Mucosa of stomach (tissue), 1 donor: ENCODE results near the gene TMEM239.

Experiments used
- H3K27me3 ChIP-seq: one replicate; pipeline ENCODE4 v1.7.0; 2013; ENCODE audit warnings: mild to moderate bottlenecking, low read length; ENCODE audit not compliant: control insufficient read depth, insufficient read depth
- H3K36me3 ChIP-seq: one replicate; pipeline ENCODE4 v1.7.0; 2013; ENCODE audit warnings: low read length; ENCODE audit not compliant: control insufficient read depth, insufficient read depth
- H3K4me1 ChIP-seq: one replicate; pipeline ENCODE4 v1.7.0; 2013; ENCODE audit warnings: mild to moderate bottlenecking, low read length; ENCODE audit not compliant: control insufficient read depth, insufficient read depth
- H3K4me3 ChIP-seq: one replicate; pipeline ENCODE4 v1.7.0; 2013; ENCODE audit warnings: low read length
- H3K9ac ChIP-seq: one replicate; pipeline ENCODE4 v1.7.0; 2013; ENCODE audit warnings: mild to moderate bottlenecking, low read length, moderate library complexity
- H3K9me3 ChIP-seq: one replicate; pipeline ENCODE4 v1.7.0; 2013; ENCODE audit warnings: mild to moderate bottlenecking, low read length, moderate library complexity; ENCODE audit not compliant: control insufficient read depth
- donor health status: Pancreatic carcinoma.

The TMEM239 gene

GRCh38 chr20:2845607-2846006, 29.4 kb downstream of the TMEM239 start:
- no peak overlapping the region for H3K9ac ChIP-seq
- H3K36me3 ChIP-seq = no peaks in the 10 kb centered on the region
- no peaks in the 10 kb centered on the region for H3K9me3 ChIP-seq
- H3K4me1 ChIP-seq = peaks cover 8% of the 10 kb centered on the region
- no peak overlapping the region for H3K4me3 ChIP-seq
- H3K27me3 ChIP-seq = no peaks in the 10 kb centered on the region

DNA sequence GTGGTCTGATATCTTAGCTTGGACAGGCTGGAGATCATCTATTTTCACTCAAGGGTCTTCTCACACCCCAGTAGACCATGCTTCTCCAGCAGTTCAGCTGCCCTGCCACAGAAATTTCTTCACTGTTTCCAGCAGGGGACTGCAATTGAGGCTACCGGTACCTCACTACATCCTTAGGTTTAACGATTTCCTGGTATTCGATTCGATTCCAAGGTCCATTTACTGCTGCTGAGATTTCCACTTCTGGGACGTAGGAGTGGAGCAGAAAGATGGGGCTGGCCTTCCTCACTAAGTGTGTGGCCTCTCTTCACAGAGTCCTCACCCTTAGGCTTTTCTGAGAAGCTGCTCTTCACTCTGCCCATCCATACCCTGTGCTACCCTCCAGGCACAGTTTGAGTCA, 30.5 kb downstream of the TMEM239 start:
- H3K36me3 ChIP-seq = no peaks in the 10 kb centered on the region
- no peaks in the 10 kb centered on the region for H3K27me3 ChIP-seq
- H3K4me1 ChIP-seq = peaks cover under 1% of the 10 kb centered on the region
- H3K9ac ChIP-seq = no peak overlapping the region
- no peak overlapping the region for H3K4me3 ChIP-seq
- H3K9me3 ChIP-seq = no peaks in the 10 kb centered on the region

- Histone ChIP-seq H3K4me3 (no peak overlapping the region), H3K36me3 (no peaks in the 10 kb centered on the region), H3K4me1 (no peaks in the 10 kb centered on the region), H3K27me3 (no peaks in the 10 kb centered on the region), H3K9ac (no peak overlapping the region), H3K9me3 (no peaks in the 10 kb centered on the region)
These were observed 31.6 kb downstream of the TMEM239 start for GRCh38 chr20:2847802-2848201.

DNA sequence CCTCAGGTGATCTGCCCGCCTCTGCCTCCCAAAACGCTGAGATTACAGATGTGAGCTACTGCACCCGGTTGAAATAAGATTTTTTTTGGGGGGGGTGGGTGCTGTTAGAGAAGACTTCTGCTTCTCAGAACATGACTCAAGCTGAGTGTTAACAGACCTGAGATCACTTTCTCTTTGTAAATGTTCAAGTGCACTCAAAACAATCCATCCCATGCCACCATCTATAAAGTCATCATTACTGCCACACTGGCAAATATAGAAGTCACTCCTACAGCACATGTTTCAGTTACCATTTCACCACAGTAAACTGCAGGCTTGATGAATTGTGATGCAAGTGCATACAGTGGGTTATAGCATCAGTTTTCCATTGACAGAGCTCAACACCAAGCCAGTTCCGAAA, 33.4 kb downstream of the TMEM239 start:
- Histone ChIP-seq H3K9me3 (no peaks in the 10 kb centered on the region), H3K36me3 (no peaks in the 10 kb centered on the region), H3K4me1 (no peaks in the 10 kb centered on the region), H3K9ac (no peak overlapping the region), H3K27me3 (no peaks in the 10 kb centered on the region), H3K4me3 (no peak overlapping the region)

GRCh38 chr20:2851086-2851485, 34.9 kb downstream of the TMEM239 start:
- no peak overlapping the region for H3K9ac ChIP-seq
- H3K4me3 ChIP-seq = no peak overlapping the region
- H3K4me1 ChIP-seq = no peaks in the 10 kb centered on the region
- no peaks in the 10 kb centered on the region for H3K9me3 ChIP-seq
- no peaks in the 10 kb centered on the region for H3K36me3 ChIP-seq
- H3K27me3 ChIP-seq = no peaks in the 10 kb centered on the region

GRCh38 chr20:2858591-2858990, 42.4 kb downstream of the TMEM239 start:
- Histone ChIP-seq H3K27me3 (no peaks in the 10 kb centered on the region), H3K9me3 (no peaks in the 10 kb centered on the region), H3K4me3 (no peak overlapping the region), H3K4me1 (no peaks in the 10 kb centered on the region), H3K36me3 (peaks cover 7% of the 10 kb centered on the region), H3K9ac (no peak overlapping the region)

GRCh38 chr20:2859330-2860121, 43.4 kb downstream of the TMEM239 start:
- Histone ChIP-seq H3K9ac (no peak overlapping the region), H3K4me1 (no peaks in the 10 kb centered on the region), H3K36me3 (peaks cover 7% of the 10 kb centered on the region), H3K9me3 (no peaks in the 10 kb centered on the region), H3K27me3 (no peaks in the 10 kb centered on the region), H3K4me3 (no peak overlapping the region)

- H3K27me3 ChIP-seq = no peaks in the 10 kb centered on the region
- no peak overlapping the region for H3K4me3 ChIP-seq
- no peaks in the 10 kb centered on the region for H3K4me1 ChIP-seq
- peaks cover 13% of the 10 kb centered on the region for H3K36me3 ChIP-seq
- H3K9ac ChIP-seq = no peak overlapping the region
- H3K9me3 ChIP-seq = no peaks in the 10 kb centered on the region
These were observed 48.5 kb downstream of the TMEM239 start for GRCh38 chr20:2864626-2865025.

DNA sequence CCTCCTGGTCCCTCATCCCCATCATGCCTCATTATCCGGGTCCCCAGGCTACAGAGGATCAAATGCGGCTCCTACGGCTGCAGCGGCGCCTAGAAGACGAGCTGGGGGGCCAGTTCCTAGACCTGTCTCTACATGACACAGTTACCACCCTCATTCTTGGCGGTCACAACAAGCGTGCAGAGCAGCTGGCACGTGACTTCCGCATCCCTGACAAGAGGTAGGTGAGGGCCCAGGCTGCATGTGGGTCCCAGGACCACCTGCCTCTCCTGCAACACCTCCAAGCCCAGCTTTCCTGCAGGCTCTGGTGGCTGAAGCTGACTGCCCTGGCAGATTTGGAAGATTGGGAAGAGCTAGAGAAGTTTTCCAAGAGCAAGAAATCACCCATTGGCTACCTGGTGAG, 48.9 kb downstream of the TMEM239 start:
- H3K4me3 ChIP-seq = no peak overlapping the region
- no peaks in the 10 kb centered on the region for H3K9me3 ChIP-seq
- H3K36me3 ChIP-seq = peaks cover 13% of the 10 kb centered on the region
- H3K27me3 ChIP-seq = no peaks in the 10 kb centered on the region
- no peak overlapping the region for H3K9ac ChIP-seq
- no peaks in the 10 kb centered on the region for H3K4me1 ChIP-seq

DNA sequence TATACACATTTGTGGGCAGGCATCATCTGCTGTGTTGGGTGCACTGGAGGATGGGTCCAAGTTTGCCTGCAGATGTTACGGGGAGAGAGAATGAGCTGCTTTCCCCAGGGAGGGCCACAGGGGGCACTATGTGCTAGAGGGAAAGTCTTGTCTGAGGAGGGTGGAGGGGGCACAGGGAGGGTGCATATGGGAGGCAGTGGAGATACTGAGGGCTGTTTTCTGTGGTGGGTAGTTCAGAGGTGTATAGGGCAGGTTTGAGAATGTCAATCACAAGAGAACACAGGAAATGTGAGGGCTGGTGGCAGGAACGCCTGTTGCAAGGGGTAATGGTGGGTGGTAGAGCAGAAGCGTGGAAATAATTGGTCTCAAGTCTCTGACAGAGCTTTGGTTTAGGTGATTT, 49.5 kb downstream of the TMEM239 start:
- Histone ChIP-seq H3K4me3 (no peak overlapping the region), H3K9ac (no peak overlapping the region), H3K9me3 (no peaks in the 10 kb centered on the region), H3K4me1 (peaks cover under 1% of the 10 kb centered on the region), H3K36me3 (peaks cover 13% of the 10 kb centered on the region), H3K27me3 (no peaks in the 10 kb centered on the region)

DNA sequence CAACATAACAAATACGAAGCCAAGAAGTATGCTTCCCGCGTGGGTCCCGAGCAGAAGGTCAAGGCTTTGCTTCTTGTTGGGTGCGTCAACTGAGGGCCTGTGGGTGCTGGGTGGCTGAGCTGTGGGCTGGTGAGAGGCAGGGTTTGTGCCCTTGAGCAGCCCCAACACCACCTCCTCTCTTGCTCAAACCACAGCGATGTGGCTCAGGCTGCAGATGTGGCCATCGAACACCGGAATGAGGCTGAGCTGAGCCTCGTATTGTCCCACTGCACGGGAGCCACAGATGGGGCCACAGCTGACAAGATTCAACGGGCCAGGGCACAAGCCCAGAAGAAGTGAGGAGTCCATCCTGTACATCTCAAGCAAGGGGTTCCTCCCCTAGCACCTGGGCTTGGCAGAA, 50.1 kb downstream of the TMEM239 start:
- H3K27me3 ChIP-seq = peaks cover 6% of the 10 kb centered on the region
- H3K36me3 ChIP-seq = peaks cover 10% of the 10 kb centered on the region

GRCh38 chr20:2867081-2867864, 51.1 kb downstream of the TMEM239 start:
- Histone ChIP-seq H3K9ac (no peak overlapping the region), H3K4me1 (peaks cover 8% of the 10 kb centered on the region), H3K36me3 (peaks cover 6% of the 10 kb centered on the region)

More for the DNA sequence above, 50.1 kb downstream of the TMEM239 start:
- no peak overlapping the region for H3K4me3 ChIP-seq
- H3K9me3 ChIP-seq = no peaks in the 10 kb centered on the region
- H3K4me1 ChIP-seq = peaks cover 7% of the 10 kb centered on the region
- no peak overlapping the region for H3K9ac ChIP-seq

More at GRCh38 chr20:2867081-2867864, 51.1 kb downstream of the TMEM239 start:
- no peaks in the 10 kb centered on the region for H3K9me3 ChIP-seq
- H3K4me3 ChIP-seq = no peak overlapping the region
- H3K27me3 ChIP-seq = peaks cover 11% of the 10 kb centered on the region
